Prostate gland (tissue), 2 donors: ENCODE data around the gene STK17B. TPM values are rescaled to one million over a fixed set of nuclear protein-coding genes. Genes with fewer than 3 reads are reported as not detected.

Experiments used
- DNase-seq: peaks from one replicate; pipeline ENCODE4 v3.0.0-alpha.2; 2019; ENCODE audit warnings: low spot score
- H3K27ac ChIP-seq, 2 donors: fragments of 200-600 bp; sonication (generic); 2 replicates each; pipeline ENCODE4 v1.5.1; 2017 to 2019
- H3K27me3 ChIP-seq: fragments of 200-600 bp; sonication (generic); replicated peaks from 2 replicates; pipeline ENCODE4 v1.5.1; 2019; ENCODE audit not compliant: insufficient read depth
- H3K36me3 ChIP-seq, 2 donors: fragments of 200-600 bp; sonication (generic); 1 replicate in 1 of 2; 2 replicates in 1 of 2; pipeline versions ENCODE4 v1.5.1 to v1.8.1; 2017 to 2019
- H3K4me1 ChIP-seq: fragments of 200-600 bp; sonication (generic); replicated peaks from 2 replicates; pipeline ENCODE4 v1.5.1; 2019
- H3K4me3 ChIP-seq, 2 donors: fragments of 200-600 bp; sonication (generic); 2 replicates each; pipeline ENCODE4 v1.5.1; 2017 to 2019
- H3K9me3 ChIP-seq: fragments of 200-600 bp; sonication (generic); 2 replicates; pipeline ENCODE4 v1.5.1; 2017
- CTCF ChIP-seq, 4 experiments: fragments of 200-600 bp in 2 of 4; fragments of 450-650 bp in 2 of 4; sonication (generic) in 2 of 4; IDR thresholded peaks; 1 replicate in 3 of 4; 2 replicates in 1 of 4; pipeline ENCODE4 v1.5.1; 2016 to 2019; ENCODE audit warnings: antibody characterized with exemption in 4 of 4, mild to moderate bottlenecking in 2 of 4, moderate library complexity in 2 of 4
- POLR2A ChIP-seq: fragments of 450-650 bp; IDR thresholded peaks from one replicate; pipeline ENCODE4 v1.6.1; 2016; ENCODE audit warnings: antibody characterized with exemption, mild to moderate bottlenecking
- POLR2AphosphoS5 ChIP-seq: sonication (generic); formaldehyde crosslinking; IDR thresholded peaks from one replicate; pipeline ENCODE4 v1.6.1; 2017; ENCODE audit warnings: antibody characterized with exemption
- WGBS: methylation state at CpG from one replicate; pipeline ENCODE4 v1.1.5; 2018; 5-methylcytosine and 5-hydroxymethylcytosine counted together
- intact Hi-C: fragments of 100-400 bp; cut with DNase I; formaldehyde crosslinking; loops from one replicate; pipeline ENCODE4 v1.14.2; 2022
- total RNA-seq, 2 donors: library from RNA; depleted of rRNA; stranded (reverse); fragments of >200 nt; gene quantifications; one replicate each; pipeline ENCODE4 v1.1.0, GENCODE V29; 2016

Gene STK17B
- total RNA-seq, 2 donors from 2014 or later: 24.6 to 25.0 TPM

- TF ChIP-seq POLR2A (no peak), POLR2AphosphoS5 (peak; percentile 70), CTCF (IDR thresholded peaks at IDR 0.05) (no peak)
- H3K4me3 ChIP-seq: no peak overlapping the region
- intact Hi-C loops: no loop called here
- H3K9me3 ChIP-seq: no peaks in the 10 kb centered on the region
- peak; percentile 61 for DNase-seq
- H3K4me1 ChIP-seq: peaks cover 4% of the 10 kb centered on the region
- H3K27me3 ChIP-seq: no peaks in the 10 kb centered on the region
- no peaks in the 10 kb centered on the region for H3K36me3 ChIP-seq
- peak overlapping the region; percentile 41 to 58 for H3K27ac ChIP-seq
Observed at GRCh38 chr2:196205881-196206435, 34.6 kb upstream of the STK17B start.

- Histone ChIP-seq H3K27me3 (no peaks in the 10 kb centered on the region), H3K9me3 (no peaks in the 10 kb centered on the region), H3K36me3 (no peaks in the 10 kb centered on the region), H3K27ac (peak overlapping the region in 1 of 2 donors; percentile 41), H3K4me3 (no peak overlapping the region), H3K4me1 (peaks cover 4% of the 10 kb centered on the region)
- 87% methylated on average over 5 of the region's 5 CpGs for WGBS
- intact Hi-C loops: no loop called here
- no peak for DNase-seq
- no peak for TF ChIP-seq CTCF (IDR thresholded peaks at IDR 0.05)
- TF ChIP-seq POLR2A: no peak
- TF ChIP-seq POLR2AphosphoS5: no peak
Observed at GRCh38 chr2:196205011-196205766, 33.8 kb upstream of the STK17B start.

- Histone ChIP-seq H3K27ac (no peak overlapping the region), H3K4me3 (no peak overlapping the region), H3K4me1 (peaks cover 4% of the 10 kb centered on the region), H3K27me3 (no peaks in the 10 kb centered on the region), H3K36me3 (no peaks in the 10 kb centered on the region), H3K9me3 (no peaks in the 10 kb centered on the region)
- intact Hi-C loops: no loop called here
- DNase-seq: no peak
- TF ChIP-seq POLR2AphosphoS5 (no peak), CTCF (IDR thresholded peaks at IDR 0.05) (no peak), POLR2A (no peak)
- 75% methylated on average over 5 of the region's 5 CpGs for WGBS
Observed at GRCh38 chr2:196201229-196202009, 30.0 kb upstream of the STK17B start.

GRCh38 chr2:196200557-196200956 is 29.2 kb upstream of the STK17B start:
- no peak for DNase-seq
- no peaks in the 10 kb centered on the region for H3K27me3 ChIP-seq
- 98% methylated on average over 2 of the region's 2 CpGs for WGBS
- no peak overlapping the region for H3K4me3 ChIP-seq
- H3K27ac ChIP-seq: no peak overlapping the region
- intact Hi-C loops: no loop called here
- no peaks in the 10 kb centered on the region for H3K9me3 ChIP-seq
- TF ChIP-seq CTCF (IDR thresholded peaks at IDR 0.05): no peak
- TF ChIP-seq POLR2A: no peak
- TF ChIP-seq POLR2AphosphoS5: no peak
- no peaks in the 10 kb centered on the region for H3K4me1 ChIP-seq
- H3K36me3 ChIP-seq: no peaks in the 10 kb centered on the region
